RWPE2 (cell line): ENCODE data around the gene PTPRQ.
A peak's percentile ranks its signal among the peaks of the same experiment; 100 is the strongest.
"Not testable (repeated sequence)": the region's sequence is repeated elsewhere in the genome, so short reads cannot be mapped to it uniquely, and the experiment has no call there.

Source experiments
- ATAC-seq: fragments of 200-7000 bp; cut with Tn5 transposase; 3 replicates; pipeline ENCODE4 v1.9.1; 2021; ENCODE audit warnings: low read depth
- DNase-seq: peaks from one replicate; pipeline ENCODE4 v3.0.0-alpha.2; 2020; ENCODE audit warnings: low spot score
- H3K27ac ChIP-seq: fragments of 450-650 bp; 2 replicates; pipeline ENCODE4 v1.5.1; 2017; ENCODE audit warnings: mild to moderate bottlenecking; ENCODE audit not compliant: poor library complexity, severe bottlenecking
- H3K27me3 ChIP-seq: fragments of 250-450 bp; sonication (Bioruptor Pico); 2 replicates; pipeline ENCODE4 v1.5.1; 2021; ENCODE audit warnings: mild to moderate bottlenecking, moderate library complexity; ENCODE audit not compliant: insufficient read depth, poor library complexity, severe bottlenecking
- H3K36me3 ChIP-seq: fragments of 250-450 bp; sonication (Bioruptor Pico); 2 replicates; pipeline ENCODE4 v1.5.1; 2020; ENCODE audit warnings: low read depth, mild to moderate bottlenecking, moderate library complexity
- H3K4me1 ChIP-seq: fragments of 250-450 bp; sonication (Bioruptor Pico); 2 replicates; pipeline ENCODE4 v1.5.1; 2021; ENCODE audit warnings: mild to moderate bottlenecking, moderate library complexity; ENCODE audit not compliant: insufficient read depth, poor library complexity, severe bottlenecking
- H3K4me3 ChIP-seq: fragments of 250-450 bp; sonication (Bioruptor Pico); 2 replicates; pipeline ENCODE4 v1.5.1; 2021; ENCODE audit warnings: mild to moderate bottlenecking, moderate library complexity; ENCODE audit not compliant: severe bottlenecking
- H3K9me3 ChIP-seq: fragments of 250-450 bp; sonication (Bioruptor Pico); 2 replicates; pipeline ENCODE4 v1.5.1; 2021; ENCODE audit warnings: mild to moderate bottlenecking, moderate library complexity; ENCODE audit not compliant: severe bottlenecking
- CTCF ChIP-seq: fragments of 450-650 bp; IDR thresholded peaks from one replicate; pipeline ENCODE4 v1.5.1; 2017; ENCODE audit warnings: mild to moderate bottlenecking, moderate library complexity; ENCODE audit not compliant: poor library complexity, severe bottlenecking

The PTPRQ gene

GRCh38 chr12:80442426-80443222 lies 1.4 kb upstream of the PTPRQ start:
- TF ChIP-seq CTCF, result no peak
- Histone ChIP-seq H3K9me3 (no peaks in the 10 kb centered on the region), H3K4me3 (no peak overlapping the region), H3K4me1 (peaks cover 17% of the 10 kb centered on the region), H3K27me3 (no peaks in the 10 kb centered on the region), H3K36me3 (no peaks in the 10 kb centered on the region), H3K27ac (no peak overlapping the region)
- no peak for DNase-seq
- ATAC-seq, result peak; percentile 75

- ATAC-seq (0 out of 3 replicates have a peak, but pooled peaks have one; percentile 36), DNase-seq (no peak)
- H3K9me3 ChIP-seq, result no peaks in the 10 kb centered on the region
- H3K36me3 ChIP-seq, result no peaks in the 10 kb centered on the region
- no peaks in the 10 kb centered on the region for H3K27me3 ChIP-seq
- H3K27ac ChIP-seq, result no peak overlapping the region
- H3K4me1 ChIP-seq, result peaks cover 17% of the 10 kb centered on the region
- no peak overlapping the region for H3K4me3 ChIP-seq
- no peak for TF ChIP-seq CTCF
These were observed 1.2 kb downstream of the PTPRQ start for GRCh38 chr12:80445083-80445793.

DNA sequence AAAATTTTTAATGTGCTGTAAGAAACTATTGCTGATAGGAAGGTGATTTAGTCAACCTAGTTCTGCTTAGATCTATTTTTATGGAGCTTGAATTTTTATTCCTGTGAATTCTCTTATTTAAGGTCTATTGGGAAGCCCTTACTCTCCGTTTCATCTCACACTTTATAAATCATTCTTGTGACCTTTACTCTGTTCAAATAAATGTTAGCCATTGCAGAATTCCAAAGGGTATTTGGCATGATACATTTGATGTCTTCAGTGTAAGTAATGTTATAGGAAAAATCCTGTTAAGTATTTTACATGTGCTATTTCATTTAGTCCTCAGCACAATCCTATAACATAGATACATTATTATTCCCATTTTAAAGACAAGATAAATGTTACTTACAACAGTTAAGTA lies 12.5 kb downstream of the PTPRQ start:
- Histone ChIP-seq H3K9me3 (no peaks in the 10 kb centered on the region), H3K36me3 (no peaks in the 10 kb centered on the region), H3K27ac (no peak overlapping the region), H3K4me1 (no peaks in the 10 kb centered on the region), H3K27me3 (no peaks in the 10 kb centered on the region), H3K4me3 (no peak overlapping the region)
- TF ChIP-seq CTCF, result no peak
- no peak for ATAC-seq
- DNase-seq, result no peak

DNA sequence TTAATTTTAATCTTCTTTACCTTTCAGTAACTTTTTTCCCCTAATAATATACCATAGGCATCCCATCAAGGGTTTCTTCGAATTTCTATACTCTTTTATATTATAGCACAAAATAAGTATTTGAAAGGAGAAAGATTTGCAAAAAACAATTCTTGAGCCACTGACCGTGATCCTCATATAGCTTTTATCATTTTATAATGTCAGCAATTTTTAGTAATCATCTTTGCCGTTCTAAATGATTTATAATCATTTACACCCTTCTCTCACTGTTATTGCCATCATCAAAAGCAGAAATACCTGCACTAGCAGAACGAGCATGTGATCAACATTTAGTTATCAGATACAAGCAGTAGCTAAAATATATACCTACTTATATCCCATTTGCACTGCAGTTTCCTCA lies 16.9 kb downstream of the PTPRQ start:
- H3K4me1 ChIP-seq, result no peaks in the 10 kb centered on the region
- H3K4me3 ChIP-seq, result no peak overlapping the region
- no peaks in the 10 kb centered on the region for H3K27me3 ChIP-seq
- TF ChIP-seq CTCF, result no peak
- no peaks in the 10 kb centered on the region for H3K9me3 ChIP-seq
- DNase-seq (no peak), ATAC-seq (no peak)
- no peaks in the 10 kb centered on the region for H3K36me3 ChIP-seq
- H3K27ac ChIP-seq, result no peak overlapping the region

DNA sequence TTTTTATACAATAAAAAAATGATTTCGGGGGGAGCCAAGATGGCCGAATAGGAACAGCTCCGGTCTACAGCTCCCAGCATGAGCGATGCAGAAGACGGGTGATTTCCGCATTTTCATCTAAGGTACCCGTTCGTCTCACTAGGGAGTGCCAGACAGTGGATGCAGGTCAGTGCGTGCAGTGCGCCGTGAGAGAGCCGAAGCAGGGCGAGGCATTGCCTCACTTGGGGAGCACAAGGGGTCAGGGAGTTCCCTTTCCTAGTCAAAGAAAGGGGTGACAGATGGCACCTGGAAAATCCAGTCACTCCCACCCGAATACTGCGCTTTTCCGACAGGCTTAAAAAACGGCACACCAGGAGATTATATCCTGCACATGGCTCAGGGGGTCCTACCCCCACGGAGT lies 17.8 kb downstream of the PTPRQ start:
- not testable (repeated sequence) for H3K36me3 ChIP-seq, H3K9me3 ChIP-seq, ATAC-seq, DNase-seq, H3K27ac ChIP-seq, H3K4me1 ChIP-seq, H3K27me3 ChIP-seq, H3K4me3 ChIP-seq
